ENCODE results near the gene EXOC8. TPM values are rescaled to one million over a fixed set of nuclear protein-coding genes. Genes with fewer than 3 reads are reported as not detected.

EXOC8 gene
- total and polyA plus RNA-seq, 2 of the 8 experiments (the other 6 are each of a cell fraction or from before 2014, with no cell fraction given): 2.0 to 9.8 TPM

GRCh38 chr1:231327617-231328016 is 10.0 kb downstream of the EXOC8 start:
- no peak for FAIRE-seq
- no peak overlapping the region for H3K4me3 ChIP-seq (ENCODE audit: extremely low read depth in 1 of 4, insufficient read depth in 2 of 4, low read depth in 3 of 4, low read length in 4 of 4)
- no peaks in the 10 kb centered on the region for H3K27me3 ChIP-seq (replicated peaks in 1 of 4; ENCODE audit: control insufficient read depth in 3 of 4, extremely low read depth in 1 of 4, insufficient read depth in 3 of 4, low read length in 3 of 4)
- no peak overlapping the region for H3K4me2 ChIP-seq (ENCODE audit: insufficient read depth in 1 of 2, low read depth in 2 of 2, low read length in 2 of 2)
- no peaks in the 10 kb centered on the region for H3K9me3 ChIP-seq (ENCODE audit: insufficient read depth in 2 of 2, low read depth in 1 of 2, low read length in 1 of 2)
- H3K4me1 ChIP-seq (replicated peaks in 1 of 4; ENCODE audit: control insufficient read depth in 3 of 4, insufficient read depth in 4 of 4, low read length in 3 of 4): no peaks in the 10 kb centered on the region
- H2BK15ac ChIP-seq (ENCODE audit: low read length): no peak overlapping the region
- CTCF ChIA-PET (ENCODE audit: partially characterized antibody): no interaction called here
- H3K18ac ChIP-seq (ENCODE audit: extremely low read depth, low read length): no peak overlapping the region
- no peaks in the 10 kb centered on the region for H3K79me1 ChIP-seq (ENCODE audit: low read depth, low read length)
- H3K23me2 ChIP-seq (ENCODE audit: low read depth, low read length): no peaks in the 10 kb centered on the region
- no peak overlapping the region for H3K4ac ChIP-seq (replicated peaks; ENCODE audit: insufficient read length, low read depth, low read length)
- H3K36me3 ChIP-seq (ENCODE audit: control insufficient read depth in 2 of 4, insufficient read depth in 4 of 4, low read length in 3 of 4): no peaks in the 10 kb centered on the region
- peaks cover 0 to 2% of the 10 kb centered on the region in 2 experiments; a peak in 1 of 4 replicates for H3K79me2 ChIP-seq (ENCODE audit: control insufficient read depth in 1 of 2, insufficient read depth in 2 of 2, low read length in 2 of 2)
- no peak overlapping the region for H2AFZ ChIP-seq (ENCODE audit: low read length)
- TF ChIP-seq EZH2 (IDR thresholded peaks at IDR 0.05; ENCODE audit: low read depth, low read length, severe bottlenecking) (no peak), KDM5A (IDR thresholded peaks at IDR 0.05; ENCODE audit: low read length) (no peak), POLR2A (IDR thresholded peaks at IDR 0.05; ENCODE audit: control extremely low read depth in 1 of 2, low read depth in 2 of 2, low read length in 2 of 2) (no peak), RAD21 (IDR thresholded peaks at IDR 0.05 in 1 of 2, conservative IDR thresholded peaks at IDR 0.05 in 1 of 2; ENCODE audit: low read depth in 2 of 2, low read length in 2 of 2) (no peak), JUN (IDR thresholded peaks at IDR 0.05; ENCODE audit: low read depth, low read length) (no peak), SP2 (IDR thresholded peaks at IDR 0.05; ENCODE audit: low read length) (no peak), JUND (IDR thresholded peaks at IDR 0.05; ENCODE audit: low read length) (no peak), CHD1 (IDR thresholded peaks at IDR 0.05; ENCODE audit: low read depth, low read length) (no peak)
- no peak overlapping the region for H3K27ac ChIP-seq (ENCODE audit: low read depth, low read length)
- H2BK5ac ChIP-seq (ENCODE audit: low read depth, low read length): no peak overlapping the region
- H2BK20ac ChIP-seq (ENCODE audit: low read length): no peak overlapping the region
- no peak overlapping the region for H2BK120ac ChIP-seq (replicated peaks; ENCODE audit: low read depth, low read length)
- no peak overlapping the region for H4K91ac ChIP-seq (replicated peaks; ENCODE audit: insufficient read length, low read length)
- no peak overlapping the region for H4K5ac ChIP-seq (ENCODE audit: insufficient read length, low read depth, low read length)
- no peak overlapping the region for H4K8ac ChIP-seq (ENCODE audit: extremely low read depth, insufficient read depth, low read length)
- WGBS, 2 experiments (ENCODE audit: extremely low coverage in 1 of 2, insufficient coverage in 1 of 2, insufficient read length in 1 of 2, insufficient replicate concordance in 2 of 2, low coverage in 1 of 2, low lambda C conversion rate in 2 of 2, missing lambda C conversion rate in 1 of 2): 86% methylated on average over 5 of the region's 5 CpGs; no CpG with 5 or more reads in 1 of the 2 experiments
- H3K23ac ChIP-seq (ENCODE audit: insufficient read length): no peak overlapping the region
- H3K56ac ChIP-seq (replicated peaks; ENCODE audit: insufficient read length, low read depth, low read length): no peak overlapping the region
- no peak overlapping the region for H3K9ac ChIP-seq (replicated peaks in 1 of 4; ENCODE audit: extremely low read depth in 1 of 4, low read depth in 3 of 4, low read length in 3 of 4)
- H4K20me1 ChIP-seq (replicated peaks in 1 of 2; ENCODE audit: control insufficient read depth in 1 of 2, insufficient read depth in 2 of 2, low read length in 2 of 2): peaks cover 2 to 3% of the 10 kb centered on the region in 2 experiments
- POLR2A ChIA-PET (ENCODE audit: partially characterized antibody): interaction anchor here (1.0 kb wide), 1 partner anchor 10 kb away, joined by 5 read pairs; the partner anchor contains the start of genes EXOC8 and SPRTN
- H2AK5ac ChIP-seq (ENCODE audit: low read depth, low read length): no peak overlapping the region
- H2BK12ac ChIP-seq (ENCODE audit: low read depth, low read length): no peak overlapping the region
- H3K14ac ChIP-seq (ENCODE audit: insufficient read length): no peak overlapping the region
- DNase-seq (ENCODE audit: low read depth in 1 of 2, low spot score in 2 of 2): no peak
